ENCODE measurements around the gene SAPCD2. TPM values are rescaled to one million over a fixed set of nuclear protein-coding genes. Genes with fewer than 3 reads are reported as not detected.

Gene SAPCD2
- total and polyA plus RNA-seq, 2 of the 4 experiments (the other 2 are of a cell fraction) = 3.4 to 4.9 TPM

DNA sequence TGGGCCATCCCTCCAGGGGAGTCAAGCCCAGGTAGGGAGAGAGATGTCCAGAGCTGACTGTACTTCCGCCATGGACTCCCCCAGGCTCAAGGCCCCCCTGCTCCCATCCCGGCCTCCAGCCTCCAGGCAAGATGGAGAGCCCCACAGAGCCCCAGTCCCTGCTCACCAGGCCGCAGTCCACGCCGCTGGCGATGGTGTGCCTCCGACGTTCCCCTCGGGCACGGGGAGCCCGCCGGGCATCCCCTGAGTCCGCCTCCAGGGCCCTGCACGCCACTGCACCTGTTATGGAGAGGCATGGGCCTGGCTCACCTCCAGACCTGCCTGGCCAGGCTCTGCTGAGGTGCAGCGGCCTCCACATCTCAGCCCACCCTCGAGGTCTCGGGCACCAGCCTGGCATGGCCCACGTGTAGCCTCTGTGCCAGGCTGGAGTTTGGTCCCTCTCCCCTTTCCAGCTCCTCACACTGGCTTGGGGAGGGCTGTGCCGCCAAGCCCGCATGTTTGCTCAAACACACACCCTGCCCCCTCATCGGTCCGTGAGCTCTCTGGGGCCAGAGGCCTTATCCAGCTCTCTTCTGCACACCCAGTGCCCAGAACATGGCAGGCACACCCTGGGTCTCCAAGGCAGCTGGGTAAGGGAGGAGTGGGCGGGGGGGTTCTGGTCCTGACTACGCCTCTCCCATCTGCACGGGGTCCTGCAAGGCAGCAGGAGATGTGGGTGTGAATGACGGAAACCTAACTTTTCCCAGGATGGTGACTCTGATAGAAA lies 4.1 kb downstream of the SAPCD2 start:
- no peak overlapping the region for H3K23ac ChIP-seq (ENCODE audit: low read depth, low read length)
- H3K9ac ChIP-seq (ENCODE audit: low read depth, low read length) = no peak overlapping the region
- H3K36me3 ChIP-seq (ENCODE audit: control insufficient read depth, insufficient read depth, low read length) = no peaks in the 10 kb centered on the region
- H2AFZ ChIP-seq (replicated peaks; ENCODE audit: low read length, poor library complexity) = no peak overlapping the region
- no TSS peak for BruUV-seq (replicated peaks)
- H3K27me3 ChIP-seq (ENCODE audit: control insufficient read depth, insufficient read depth, low read length) = no peaks in the 10 kb centered on the region; the same call in 1 of the 2 replicates
- no peak overlapping the region for H3K56ac ChIP-seq (ENCODE audit: extremely low read depth, insufficient read depth, low read length)
- no peak overlapping the region for H3K14ac ChIP-seq (replicated peaks; ENCODE audit: low read depth, low read length)
- H4K5ac ChIP-seq (ENCODE audit: low read depth, low read length) = no peak overlapping the region
- H3K4me2 ChIP-seq (ENCODE audit: low read depth, low read length) = no peak overlapping the region
- no peaks in the 10 kb centered on the region for H3K9me1 ChIP-seq (ENCODE audit: insufficient read depth, low read length)
- H3K9me3 ChIP-seq (ENCODE audit: control insufficient read depth, insufficient read depth, low read length) = no peaks in the 10 kb centered on the region
- H3K4ac ChIP-seq (ENCODE audit: low read depth, low read length) = no peak overlapping the region
- TF ChIP-seq SMC3 (IDR thresholded peaks at IDR 0.05; ENCODE audit: low read depth, low read length) (no peak), POLR2A (IDR thresholded peaks at IDR 0.05; ENCODE audit: low read depth, low read length) (no peak), MAZ (IDR thresholded peaks at IDR 0.05; ENCODE audit: borderline replicate concordance, low read depth, low read length) (no peak)
- TF ChIP-seq, protein P1, sequence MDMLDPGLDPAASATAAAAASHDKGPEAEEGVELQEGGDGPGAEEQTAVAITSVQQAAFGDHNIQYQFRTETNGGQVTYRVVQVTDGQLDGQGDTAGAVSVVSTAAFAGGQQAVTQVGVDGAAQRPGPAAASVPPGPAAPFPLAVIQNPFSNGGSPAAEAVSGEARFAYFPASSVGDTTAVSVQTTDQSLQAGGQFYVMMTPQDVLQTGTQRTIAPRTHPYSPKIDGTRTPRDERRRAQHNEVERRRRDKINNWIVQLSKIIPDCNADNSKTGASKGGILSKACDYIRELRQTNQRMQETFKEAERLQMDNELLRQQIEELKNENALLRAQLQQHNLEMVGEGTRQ (IDR thresholded peaks at IDR 0.05; ENCODE audit: low read depth, low read length) = no peak
- ATAC-seq (ENCODE audit: low read depth) = no peak
- ChIA-PET POLR2A (ENCODE audit: unreplicated experiment) (no interaction called here), CTCF (interaction anchor here (1.1 kb wide), 1 partner anchor 20 kb away, joined by 4 read pairs; no protein-coding TSS in a partner anchor)
- H3K79me1 ChIP-seq (ENCODE audit: low read depth in 1 of 2, low read length in 2 of 2) = peaks cover 2 to 11% of the 10 kb centered on the region in 2 experiments
- no peak for DNase-seq
- H4K20me1 ChIP-seq (ENCODE audit: insufficient read depth, low read length) = no peaks in the 10 kb centered on the region
- H4K91ac ChIP-seq (ENCODE audit: insufficient read depth, low read depth, low read length) = no peak overlapping the region
- peaks cover 3% of the 10 kb centered on the region; the same call in 1 of the 2 replicates for H3K4me1 ChIP-seq (ENCODE audit: control insufficient read depth, insufficient read depth, low read length)
- no peak overlapping the region for H2BK15ac ChIP-seq (ENCODE audit: low read depth, low read length)
- 91% methylated on average over 9 of the region's 26 CpGs; no CpG with 5 or more reads in 1 of the 2 experiments for WGBS, 2 experiments (ENCODE audit: extremely low coverage in 2 of 2, insufficient read length in 1 of 2)
- no peak overlapping the region for H3K4me3 ChIP-seq (ENCODE audit: insufficient read depth, low read depth, low read length)
- H2BK5ac ChIP-seq (ENCODE audit: low read depth, low read length, poor library complexity, severe bottlenecking) = no peak overlapping the region
- in situ Hi-C loops (cut with MboI; ENCODE audit: low sequenced_read_pairs) (no loop called here), intact Hi-C loops (cut with micrococcal nuclease) (no loop called here), dilution Hi-C loops (cut with HindIII; ENCODE audit: low sequenced_read_pairs, unreplicated experiment) (no loop called here)
- H3K18ac ChIP-seq (ENCODE audit: low read depth, low read length) = no peak overlapping the region
- H2AK5ac ChIP-seq (ENCODE audit: low read depth, low read length) = no peak overlapping the region
- H4K8ac ChIP-seq (ENCODE audit: low read depth in 2 of 2, low read length in 2 of 2) = no peak overlapping the region
- H2BK20ac ChIP-seq (ENCODE audit: low read depth, low read length) = no peak overlapping the region
- H2AK9ac ChIP-seq (replicated peaks; ENCODE audit: low read depth, low read length, poor library complexity) = no peak overlapping the region
- no peak overlapping the region for H3K27ac ChIP-seq (ENCODE audit: insufficient read depth, low read length)
- no peak overlapping the region for H2BK120ac ChIP-seq (ENCODE audit: low read depth, low read length)
